SKM-1 treated with dmso at 0.1 percent for 144 hours (cell line): ENCODE results near the gene JPH3.

Experiments used
- DNase-seq: peaks from one replicate; lab custom pipeline; 2025; ENCODE audit not compliant: unreplicated experiment; lab: John Stamatoyannopoulos, UW

The JPH3 gene

GRCh38 chr16:87731607-87732006, 129.3 kb downstream of the JPH3 start:
- DNase-seq = no peak

- DNase-seq = no peak
Measured at GRCh38 chr16:87733190-87733589, 130.9 kb downstream of the JPH3 start.

GRCh38 chr16:87734644-87735043, 132.3 kb downstream of the JPH3 start:
- DNase-seq = no peak

GRCh38 chr16:87735270-87736007, 133.1 kb downstream of the JPH3 start:
- DNase-seq = no peak

- DNase-seq = no peak
Measured at GRCh38 chr16:87736008-87736382, 133.7 kb downstream of the JPH3 start.

- no peak for DNase-seq
Measured at GRCh38 chr16:87739801-87740200, 137.5 kb downstream of the JPH3 start.

GRCh38 chr16:87740441-87740840, 138.1 kb downstream of the JPH3 start:
- DNase-seq = no peak

- no peak for DNase-seq
Measured at GRCh38 chr16:87740909-87741424, 138.7 kb downstream of the JPH3 start.

GRCh38 chr16:87741700-87742415, 139.6 kb downstream of the JPH3 start:
- no peak for DNase-seq

- DNase-seq = no peak
Measured at GRCh38 chr16:87742781-87743490, 140.6 kb downstream of the JPH3 start.

- no peak for DNase-seq
Measured at GRCh38 chr16:87744750-87745514, 142.6 kb downstream of the JPH3 start.

- no peak for DNase-seq
Measured at GRCh38 chr16:87746178-87746577, 143.9 kb downstream of the JPH3 start.
